OCI-M2 (cell line): ENCODE data around the gene KCNQ1.
A peak's percentile ranks its signal among the peaks of the same experiment; 100 is the strongest.

Experiments used
- DNase-seq: peaks from one replicate; lab custom pipeline; 2025; ENCODE audit not compliant: unreplicated experiment; lab: John Stamatoyannopoulos, UW

Gene KCNQ1

DNA sequence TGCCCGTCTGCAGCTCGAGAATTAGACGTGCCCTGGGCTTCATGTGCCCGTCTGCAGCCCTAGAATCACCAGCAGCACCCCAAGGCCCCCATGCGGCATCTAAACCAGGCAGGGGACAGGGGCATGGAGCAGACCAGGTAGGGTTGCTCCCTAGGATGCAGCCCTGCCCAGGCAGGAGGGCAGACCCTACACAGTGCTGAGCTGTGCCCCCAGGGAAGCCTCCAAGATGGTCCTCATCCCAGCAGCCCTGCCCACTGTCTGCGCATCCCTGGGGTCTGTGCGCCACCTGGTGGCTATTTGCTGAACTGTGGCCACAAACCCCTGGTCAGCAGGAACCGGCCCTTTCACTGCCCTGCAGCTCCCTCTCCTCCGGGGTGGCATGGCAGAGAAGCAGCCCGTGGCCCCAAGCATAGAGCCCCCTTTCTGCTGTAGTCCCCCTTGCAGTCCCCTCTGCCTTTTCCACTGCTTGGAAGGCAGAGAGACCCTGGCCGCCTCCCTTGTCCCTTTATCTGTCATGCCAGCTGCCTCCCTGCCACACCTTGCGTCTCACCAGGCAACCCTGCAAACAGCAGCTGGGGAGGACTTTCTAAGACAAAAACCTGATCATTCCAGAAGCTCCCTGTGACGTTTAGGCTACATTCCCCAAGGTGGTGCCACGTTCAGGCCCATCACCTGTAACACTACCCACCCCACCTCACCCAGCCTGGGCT is 86.6 kb downstream of the KCNQ1 start:
- DNase-seq = no peak

DNA sequence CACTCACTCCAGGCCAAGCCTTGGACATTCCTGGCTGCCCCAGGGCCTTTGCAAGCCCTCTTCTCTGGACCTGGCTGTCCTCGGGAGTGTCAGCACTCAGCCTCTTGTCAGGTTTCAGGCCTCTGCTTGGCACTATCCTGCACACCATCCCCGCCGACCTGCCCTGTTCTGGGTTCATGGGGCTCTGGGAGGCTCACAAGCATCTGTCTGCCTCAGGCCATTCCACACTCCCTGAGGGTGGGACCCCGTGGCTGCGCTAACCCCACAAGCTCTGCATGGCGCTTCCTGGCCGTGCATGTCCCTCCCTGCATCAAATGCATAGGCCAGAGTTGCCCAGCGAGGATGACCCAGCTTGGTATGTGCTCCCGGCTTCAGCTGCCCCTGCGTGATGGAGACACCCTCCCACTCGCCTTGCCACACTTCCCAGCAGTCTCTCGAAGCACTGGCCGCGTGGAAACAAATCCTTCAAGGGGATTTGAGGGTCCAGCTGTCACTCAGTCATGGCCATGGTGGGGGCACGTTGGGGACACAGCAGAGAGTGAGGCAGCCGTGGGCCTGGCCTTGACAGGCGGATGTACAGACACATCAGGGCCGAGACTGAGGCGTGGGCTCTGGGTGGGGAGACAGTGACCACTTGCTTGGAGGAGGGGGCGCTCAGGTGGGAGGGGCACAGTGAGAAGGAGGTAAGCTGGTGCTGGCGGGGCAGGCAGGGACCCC is 87.3 kb downstream of the KCNQ1 start:
- no peak for DNase-seq

DNA sequence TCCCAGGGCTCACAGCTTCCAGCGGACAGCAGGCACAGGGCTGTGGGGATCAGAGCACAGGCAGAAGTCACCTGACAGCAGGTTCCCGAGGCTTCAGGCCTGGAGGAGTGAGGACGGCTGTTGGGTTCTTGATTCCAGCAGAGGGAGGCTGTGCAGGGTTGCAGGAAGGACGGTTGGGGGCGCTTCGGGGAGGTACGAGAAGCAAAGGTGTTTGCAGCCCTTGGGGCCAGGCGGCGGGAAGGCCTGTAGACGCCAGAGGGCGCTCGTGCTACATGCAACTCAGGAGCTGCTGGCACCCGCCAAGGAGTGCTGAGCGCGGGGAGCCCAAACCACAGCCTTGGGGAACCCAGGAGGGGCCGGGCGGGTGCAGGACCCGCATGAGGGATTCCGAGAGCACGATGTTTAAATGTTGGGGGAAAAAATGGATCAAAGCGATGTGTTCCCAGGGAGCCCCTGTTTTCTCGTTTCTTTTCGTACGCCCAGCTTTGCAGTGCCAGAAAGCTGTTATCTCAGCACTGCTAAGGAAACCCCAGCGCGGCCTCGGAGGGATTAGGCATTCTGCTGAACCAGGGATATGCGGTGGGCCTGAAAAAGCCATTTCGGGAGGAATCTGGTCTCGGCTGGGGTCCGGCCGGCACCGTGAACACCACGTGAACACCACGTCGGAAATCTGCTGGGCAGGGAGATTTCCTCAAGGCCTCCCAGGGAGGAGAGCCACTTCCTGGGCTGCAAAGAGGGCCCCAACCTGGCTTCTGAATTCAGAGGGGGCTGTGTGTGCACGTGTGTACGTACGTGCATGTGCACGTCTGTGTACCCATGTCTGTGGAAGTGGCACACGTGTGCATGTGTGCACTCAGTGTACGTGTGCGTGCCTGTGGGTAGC is 88.1 kb downstream of the KCNQ1 start:
- peak; percentile 20 for DNase-seq

DNA sequence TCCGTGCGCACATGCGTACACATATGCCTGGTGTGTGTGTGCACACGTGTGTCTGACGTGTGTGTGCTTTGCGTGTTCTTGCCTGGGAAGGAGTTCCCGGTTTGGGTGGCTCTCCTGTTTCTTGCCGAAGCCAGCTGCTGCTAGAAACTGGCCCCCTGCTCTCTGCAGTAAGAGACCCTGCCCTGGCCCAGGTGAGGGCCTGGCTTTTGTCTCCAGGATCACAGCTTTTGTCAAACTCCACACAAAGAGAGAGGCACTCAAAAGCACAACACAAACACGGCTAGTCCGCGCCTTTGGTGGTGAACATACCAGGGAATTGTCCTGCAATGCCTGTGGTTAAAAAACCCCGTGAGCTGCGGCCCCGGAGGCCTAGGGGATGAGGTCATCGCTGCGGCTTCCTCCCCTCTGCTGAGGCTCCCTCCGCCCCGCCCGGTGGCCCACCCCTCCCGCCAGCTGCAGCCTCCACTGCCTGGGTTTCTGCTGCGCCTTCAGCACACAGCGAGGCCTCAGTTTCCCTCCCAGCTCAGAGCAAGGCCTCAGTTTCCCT is 88.9 kb downstream of the KCNQ1 start:
- no peak for DNase-seq

DNA sequence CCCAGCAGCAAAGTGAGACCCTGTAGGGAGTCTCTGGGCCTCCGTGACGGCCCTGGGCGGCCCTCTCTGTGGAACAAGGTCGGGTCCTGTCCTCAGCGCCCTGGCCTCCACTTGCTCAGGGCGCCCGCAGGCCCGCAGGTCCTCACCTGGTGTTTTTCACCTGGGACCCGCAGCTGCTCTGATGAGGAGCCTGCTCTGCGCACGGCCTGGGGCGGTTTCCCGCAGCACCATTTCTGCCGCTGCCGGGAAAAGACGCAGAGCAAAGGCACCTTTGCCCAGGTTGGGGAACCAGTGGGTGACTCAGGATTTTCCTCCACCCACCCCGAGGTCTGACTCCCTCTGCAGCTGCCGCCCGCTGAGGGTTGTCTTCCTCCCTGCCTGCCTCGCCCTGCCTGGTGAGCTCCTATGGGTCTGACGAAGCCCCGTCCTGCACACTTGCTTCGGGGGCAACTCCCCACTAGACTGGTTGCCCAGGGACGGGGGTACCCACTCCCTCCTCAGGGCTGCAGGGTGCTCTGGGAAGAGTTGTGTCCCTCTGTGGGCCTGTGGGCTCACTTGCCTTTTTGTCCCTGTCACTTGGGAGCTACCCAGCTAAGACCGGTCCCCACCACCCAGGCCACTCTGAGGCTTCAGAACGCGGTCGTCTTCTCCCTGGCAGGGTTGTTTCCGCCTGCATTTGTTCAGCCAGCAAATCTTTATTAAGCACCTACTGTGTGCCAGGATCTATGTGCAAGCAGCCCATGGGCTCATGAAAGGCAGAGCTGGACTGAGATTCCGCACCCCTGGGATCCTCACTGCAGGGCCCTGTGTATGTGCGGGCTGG is 89.5 kb downstream of the KCNQ1 start:
- no peak for DNase-seq

DNA sequence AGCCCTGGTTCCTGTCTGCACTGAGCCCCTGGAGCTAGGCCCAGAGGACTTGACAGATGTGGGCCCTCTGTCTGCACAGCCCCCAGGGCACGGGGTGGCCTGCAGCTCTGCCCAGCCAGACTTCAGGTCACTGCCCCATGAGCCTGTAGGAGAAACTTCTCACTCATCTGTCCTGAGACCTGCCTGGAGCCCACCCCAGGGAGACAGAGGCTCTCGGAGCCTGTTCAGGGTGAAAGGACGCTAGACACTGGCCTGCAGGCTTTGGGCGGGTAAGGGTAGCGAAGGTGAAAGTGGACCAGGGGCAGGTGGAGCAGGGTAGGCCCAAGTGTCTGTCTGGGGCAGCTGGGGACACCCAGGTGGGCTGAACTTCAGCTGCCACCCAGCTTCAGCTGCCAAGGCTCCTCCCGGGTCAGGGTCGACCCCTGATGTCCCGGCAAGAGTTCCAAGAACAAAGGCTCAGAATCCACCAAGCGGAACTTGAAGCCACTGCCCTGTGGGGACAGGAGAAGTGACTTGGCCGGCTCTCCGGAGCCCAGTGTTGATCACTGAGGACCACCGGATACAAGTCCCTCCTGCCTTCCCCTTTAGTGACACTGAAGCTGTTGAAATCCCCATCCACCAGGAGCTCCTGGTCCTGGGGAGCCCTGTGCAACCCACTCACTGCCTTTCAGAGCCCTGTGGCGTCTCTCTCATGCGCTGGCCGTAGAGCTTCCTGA is 90.3 kb downstream of the KCNQ1 start:
- DNase-seq = no peak

DNA sequence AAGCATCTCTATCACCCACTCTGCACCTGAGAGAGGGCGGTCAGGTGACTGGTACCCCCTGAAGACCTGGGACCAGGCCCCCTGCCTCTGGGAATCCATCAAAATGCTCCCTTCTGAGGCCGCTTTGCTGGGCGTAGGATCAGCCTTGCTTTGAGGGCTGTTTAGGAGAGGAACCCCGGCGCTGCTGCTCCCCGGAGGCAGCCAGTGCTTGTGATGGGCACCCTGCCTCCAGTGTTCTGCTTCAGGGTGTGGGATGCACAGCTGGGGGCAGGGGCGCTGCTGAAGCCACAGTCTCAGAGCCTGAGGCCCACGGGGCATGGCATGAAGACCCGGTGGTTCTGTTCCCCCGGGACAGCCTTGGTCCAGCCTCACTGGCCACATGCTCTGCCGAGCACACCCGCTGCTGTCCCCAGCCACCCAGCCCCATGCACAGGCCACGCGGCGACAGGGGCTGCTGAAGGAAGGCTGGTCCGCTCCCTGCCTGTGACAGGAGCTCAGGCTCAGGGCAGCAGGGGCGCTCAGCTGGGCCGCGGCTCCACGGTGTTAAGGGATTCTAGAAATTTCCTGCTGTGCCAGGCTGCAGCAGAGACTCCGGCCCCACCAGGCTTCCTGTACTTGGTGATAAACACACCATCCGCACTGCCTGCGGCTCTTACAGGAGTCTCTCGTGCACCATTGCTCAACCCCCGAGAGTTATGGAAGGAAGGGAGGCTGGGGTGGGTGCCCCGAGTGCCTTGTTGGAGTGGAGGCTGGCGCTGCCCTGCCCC is 91.0 kb downstream of the KCNQ1 start:
- DNase-seq = no peak

DNA sequence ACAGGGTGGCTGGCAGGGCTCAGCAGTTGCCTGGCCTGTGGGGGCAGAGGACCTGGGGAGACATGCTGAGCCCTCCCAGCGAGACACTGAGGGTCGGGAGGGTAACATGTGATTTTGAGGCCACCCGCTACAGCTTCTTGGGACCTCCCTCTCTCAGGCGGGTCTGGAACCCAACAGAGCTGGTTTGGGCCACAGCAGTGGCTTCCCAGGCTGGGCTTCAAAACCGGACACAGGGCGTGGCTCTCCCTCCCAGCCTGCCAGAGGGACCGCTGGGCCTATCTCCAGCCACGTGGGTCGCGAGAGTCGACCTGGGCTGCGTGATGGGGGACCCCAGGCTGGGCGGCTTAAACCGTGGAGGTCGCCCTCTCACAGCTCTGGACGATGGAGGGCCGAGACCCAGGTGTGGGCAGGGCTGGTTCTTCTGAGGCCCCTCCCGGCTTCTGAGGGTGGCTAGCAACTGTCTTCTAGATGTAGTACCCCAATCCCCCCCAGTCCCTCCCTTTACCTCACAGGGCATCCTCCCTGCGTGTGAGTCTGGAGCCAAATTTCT is 91.7 kb downstream of the KCNQ1 start:
- no peak for DNase-seq

DNA sequence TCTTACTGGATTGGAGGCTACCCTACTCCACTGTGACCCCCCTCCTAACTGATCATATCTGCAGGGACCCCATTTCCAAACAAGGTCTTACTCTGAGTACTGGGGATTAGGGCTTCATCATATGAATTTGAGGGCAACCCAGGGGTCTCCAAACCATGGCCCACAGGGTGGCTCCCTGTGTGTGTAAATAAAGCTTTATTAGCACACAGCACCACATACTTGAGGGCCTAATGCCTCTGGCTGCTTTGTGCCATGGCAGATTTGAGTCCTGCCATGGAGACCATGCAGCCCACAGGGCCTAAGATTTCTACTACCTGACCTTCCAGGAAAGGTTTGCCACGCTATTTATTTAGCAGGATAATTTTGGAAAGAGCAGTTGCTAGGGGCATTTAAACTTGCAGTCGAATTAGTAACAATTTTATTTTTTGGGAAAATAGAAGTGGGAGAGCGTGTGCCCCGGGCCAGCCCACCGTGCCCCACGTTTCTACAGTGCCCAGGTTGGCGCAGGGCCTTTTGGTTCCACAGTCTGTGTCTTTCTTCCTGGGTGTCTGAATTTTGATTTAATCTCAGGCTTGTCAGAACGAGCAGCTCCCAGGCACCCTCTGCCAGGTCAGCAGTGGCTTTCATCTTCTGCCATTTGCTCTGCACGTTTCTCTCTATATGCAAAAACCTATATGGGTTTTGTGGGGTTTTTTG is 92.3 kb downstream of the KCNQ1 start:
- DNase-seq = no peak

DNA sequence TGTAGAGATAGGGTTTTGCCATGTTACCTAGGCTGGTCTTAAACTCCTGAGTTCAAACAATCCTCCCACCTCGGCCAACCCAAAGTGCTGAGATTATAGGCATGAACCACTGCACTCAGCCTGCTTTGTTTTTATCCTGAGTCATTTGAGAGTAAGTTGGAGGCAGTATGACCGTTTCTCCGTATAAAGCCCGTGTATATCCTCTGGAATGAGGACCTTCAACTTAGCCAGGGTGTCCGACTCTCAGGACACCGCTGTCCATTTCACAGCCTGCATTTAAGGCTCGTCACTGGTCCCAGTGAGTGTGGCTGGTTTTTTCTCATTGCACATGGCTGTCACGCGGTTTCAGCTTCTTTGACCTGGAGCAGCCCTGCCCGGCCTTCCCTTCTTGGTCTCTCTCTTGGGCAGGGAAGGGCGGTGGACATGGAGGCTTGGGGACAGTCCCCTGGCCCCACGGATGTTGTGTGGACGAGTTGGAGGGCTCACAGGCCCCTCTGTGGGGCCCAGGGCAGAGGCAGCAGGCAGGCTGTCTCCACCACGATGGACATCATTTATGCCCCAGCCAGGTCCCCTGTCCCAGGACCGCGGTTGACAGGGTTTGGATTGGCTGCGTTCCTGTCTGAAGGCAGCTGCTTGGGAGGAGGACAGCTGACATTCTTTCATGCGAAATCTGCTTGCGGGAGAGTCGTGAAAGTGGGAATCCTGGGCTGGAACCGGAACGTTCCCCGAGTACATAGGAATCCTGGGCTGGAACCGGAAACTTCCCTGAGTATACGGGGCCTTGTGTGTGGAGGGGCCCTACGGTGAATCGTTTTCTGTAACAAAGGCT is 93.3 kb downstream of the KCNQ1 start:
- no peak for DNase-seq

DNA sequence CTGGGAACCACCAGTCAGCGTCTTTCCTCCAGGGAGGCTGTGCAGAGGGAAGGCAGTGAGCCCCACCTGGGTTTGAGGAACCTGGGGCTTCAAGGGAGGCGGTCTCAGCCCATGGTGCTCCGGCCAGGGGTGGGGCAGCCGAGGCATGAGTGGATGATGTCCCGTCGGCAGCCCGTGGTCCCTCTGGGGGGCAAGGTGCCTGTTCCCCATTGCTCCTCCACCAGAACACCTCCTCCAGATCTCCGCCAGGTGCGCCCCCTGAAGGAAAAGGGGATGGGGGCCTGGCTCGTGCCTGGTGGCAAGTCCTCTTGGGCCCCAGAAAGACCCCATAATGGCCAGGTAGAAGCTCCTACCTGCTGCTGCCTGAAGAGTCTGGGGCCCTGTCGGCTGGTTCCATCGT is 94.1 kb downstream of the KCNQ1 start:
- no peak for DNase-seq

DNA sequence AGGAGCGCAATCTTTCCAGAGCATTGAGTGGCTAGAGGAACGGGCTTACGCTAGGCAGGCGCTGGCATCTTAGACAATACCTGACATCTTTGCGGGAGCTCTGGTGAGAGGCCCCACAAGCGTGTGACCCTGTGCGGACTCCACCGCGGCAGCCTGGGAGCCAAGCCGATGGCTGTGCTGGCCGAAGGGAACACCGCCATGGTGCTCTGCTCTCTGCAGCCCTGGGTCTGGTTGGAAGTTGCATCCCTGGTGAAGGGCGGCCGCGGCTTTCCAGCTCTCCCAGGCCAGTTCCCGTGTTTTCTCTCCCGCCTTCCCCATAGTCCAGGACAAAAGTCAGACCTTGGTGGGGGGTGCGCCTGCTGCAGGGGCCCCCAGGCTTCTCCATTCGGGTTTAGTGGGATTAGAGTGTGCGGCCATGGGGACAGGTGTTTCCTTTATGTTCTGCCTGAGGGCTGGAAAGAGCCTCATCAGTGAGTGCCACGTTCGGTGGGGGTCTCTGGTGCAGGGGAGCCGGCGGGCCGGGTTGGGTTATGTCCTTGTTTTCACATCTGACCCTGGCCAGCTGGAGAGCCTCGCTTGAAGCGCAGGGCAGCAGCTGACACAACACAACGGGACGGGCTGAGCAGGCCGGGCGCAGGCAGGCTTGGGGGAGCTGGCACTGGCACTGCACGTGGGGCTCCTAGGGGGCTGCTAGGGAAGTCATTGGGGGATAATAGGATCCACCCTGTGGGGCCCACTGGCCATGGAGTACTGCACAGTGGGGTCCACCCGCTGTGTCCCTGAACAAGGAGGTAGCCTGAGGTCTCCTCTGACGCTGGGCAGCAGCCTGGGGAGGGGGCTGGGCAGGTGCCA is 94.8 kb downstream of the KCNQ1 start:
- no peak for DNase-seq

DNA sequence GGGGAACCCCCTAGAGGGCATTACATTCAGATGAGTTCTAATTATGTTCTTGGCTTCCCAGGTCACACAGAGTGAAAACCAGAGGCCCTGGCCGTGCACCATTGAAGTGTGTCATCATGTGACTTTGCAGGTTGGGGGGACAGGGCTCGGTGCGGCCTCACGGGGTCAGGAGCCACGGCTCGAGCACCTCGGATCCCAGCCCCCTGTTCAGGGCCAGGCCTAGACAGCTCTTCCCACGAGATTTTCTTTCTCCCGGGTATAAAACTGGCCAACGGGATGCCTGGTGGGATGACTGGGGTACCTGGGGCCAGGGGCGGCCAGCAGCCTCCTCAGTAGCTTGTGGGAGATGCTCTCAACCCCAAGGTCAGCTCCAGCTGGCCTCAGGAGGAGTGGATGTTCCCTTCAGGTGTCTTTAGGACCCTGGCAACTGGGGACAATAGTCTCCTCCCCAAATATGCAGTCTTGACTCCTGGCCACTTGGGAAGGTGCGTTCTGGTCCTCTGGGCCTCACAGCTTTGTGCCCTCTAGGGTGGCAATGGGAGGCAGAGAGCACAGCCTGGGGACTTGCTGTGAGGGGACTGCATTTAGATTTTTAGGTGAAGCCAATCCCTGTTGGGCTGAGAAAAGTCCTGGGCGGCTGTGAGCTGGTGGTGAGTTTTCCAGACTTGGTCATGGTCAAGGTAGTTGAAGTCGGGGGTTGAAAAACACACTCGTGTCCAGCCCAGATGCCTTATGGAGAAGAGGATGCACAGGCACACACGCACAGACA is 95.6 kb downstream of the KCNQ1 start:
- no peak for DNase-seq

DNA sequence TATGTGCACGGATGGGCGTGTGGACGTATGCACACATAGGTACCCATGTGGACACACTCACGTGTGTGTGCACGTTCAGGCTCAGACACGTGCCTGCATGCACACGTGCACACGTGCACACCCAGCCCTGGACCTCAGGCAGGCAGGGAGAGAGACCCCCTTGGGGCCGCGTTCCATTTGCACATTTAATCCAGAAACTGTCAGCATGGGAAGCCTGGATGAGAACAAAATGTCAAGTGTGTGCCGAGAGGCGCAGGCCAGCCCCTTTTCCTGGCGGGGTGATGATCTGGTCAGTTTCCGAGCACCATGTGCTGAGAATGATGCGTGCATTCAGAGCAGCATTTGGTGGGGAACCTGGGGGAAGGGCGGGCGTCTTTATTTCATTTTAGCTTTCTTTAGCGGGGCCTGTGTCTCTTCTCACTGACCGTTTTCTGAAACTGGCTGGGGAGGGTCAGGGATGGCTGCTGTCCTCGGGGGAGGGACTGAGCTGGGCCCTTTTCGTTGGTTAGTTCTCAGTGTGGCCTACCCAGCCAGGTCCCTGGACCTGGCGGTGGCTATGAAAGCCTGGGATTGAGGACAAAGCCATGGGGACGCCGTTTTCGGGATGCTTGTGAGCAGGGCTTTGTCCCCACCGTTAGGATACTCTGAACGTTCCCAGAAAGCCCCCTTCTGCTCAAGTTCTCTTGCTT is 96.3 kb downstream of the KCNQ1 start:
- no peak for DNase-seq

DNA sequence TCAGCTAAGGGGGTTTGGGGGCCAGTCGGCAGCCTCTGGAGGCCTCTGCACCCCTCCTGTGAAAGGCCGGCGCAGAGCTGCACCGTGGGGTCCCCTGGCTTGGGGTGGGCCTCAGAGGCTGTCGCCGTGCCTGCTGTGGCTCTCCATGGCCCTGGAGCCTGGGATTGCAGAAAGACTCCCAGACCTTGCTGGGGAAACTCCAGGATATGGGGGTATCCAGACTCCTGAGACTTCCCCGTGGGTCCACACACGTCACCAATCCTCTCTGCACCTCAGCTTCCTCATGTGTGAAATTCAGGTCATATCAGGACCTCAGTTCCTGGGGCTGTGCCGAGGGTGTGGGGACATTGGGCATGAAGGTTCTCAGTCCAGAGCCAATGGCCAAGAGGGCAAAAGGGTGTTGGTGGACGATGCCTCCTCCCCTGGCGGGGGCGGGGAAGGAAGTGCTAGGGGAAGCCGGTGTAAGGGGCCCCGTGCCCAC is 97.1 kb downstream of the KCNQ1 start:
- DNase-seq = no peak
